ENCODE results near the gene NREP. TPM values are rescaled to one million over a fixed set of nuclear protein-coding genes. Genes with fewer than 3 reads are reported as not detected.
A peak's percentile ranks its signal among the peaks of the same experiment; 100 is the strongest.

NREP gene
- total RNA-seq, 3 donors from 2014 or later: 16.8 to 24.0 (median 18.1) TPM

GRCh38 chr5:111783537-111783936, 26.5 kb upstream of the NREP start:
- ATAC-seq: no peak
- no peak for TF ChIP-seq CTCF (IDR thresholded peaks at IDR 0.05)
- H3K4me3 ChIP-seq: no peak overlapping the region

GRCh38 chr5:111782216-111782615, 25.2 kb upstream of the NREP start:
- Histone ChIP-seq H3K36me3 (ENCODE audit: low read depth) (no peaks in the 10 kb centered on the region), H3K4me3 (no peak overlapping the region), H3K9me3 (no peaks in the 10 kb centered on the region), H3K4me1 (ENCODE audit: low read depth) (no peaks in the 10 kb centered on the region)
- ATAC-seq: no peak
- TF ChIP-seq CTCF (IDR thresholded peaks at IDR 0.05): no peak
- DNase-seq: no peak
- intact Hi-C loops (cut with DNase I, micrococcal nuclease): no loop called here

More at GRCh38 chr5:111783537-111783936, 26.5 kb upstream of the NREP start:
- intact Hi-C loops (cut with DNase I, micrococcal nuclease): no loop called here
- H3K9me3 ChIP-seq: no peaks in the 10 kb centered on the region
- no peaks in the 10 kb centered on the region for H3K36me3 ChIP-seq (ENCODE audit: low read depth)
- no peak for DNase-seq
- no peaks in the 10 kb centered on the region for H3K4me1 ChIP-seq (ENCODE audit: low read depth)

DNA sequence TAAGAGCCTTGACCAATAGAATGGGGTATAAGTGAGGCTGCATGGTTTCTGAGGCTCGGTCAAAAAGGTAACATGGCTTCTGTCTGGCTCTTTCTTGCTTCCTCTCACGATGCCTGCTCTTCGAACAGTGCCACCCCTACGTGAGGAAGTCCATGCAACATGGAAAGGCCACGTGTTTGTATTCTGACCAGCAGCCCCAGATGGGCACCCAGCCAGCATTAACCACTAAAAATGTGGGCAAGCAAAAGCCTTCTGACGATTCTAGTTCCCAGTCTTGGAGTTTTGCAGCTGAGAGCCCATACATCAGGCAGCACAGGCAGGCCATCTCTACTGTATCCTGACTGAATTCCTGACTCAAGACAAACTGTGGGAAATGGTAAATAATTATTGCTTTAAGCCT, 24.2 kb upstream of the NREP start:
- no peak for ATAC-seq
- Histone ChIP-seq H3K4me3 (no peak overlapping the region), H3K9me3 (no peaks in the 10 kb centered on the region), H3K36me3 (ENCODE audit: low read depth) (no peaks in the 10 kb centered on the region), H3K4me1 (ENCODE audit: low read depth) (no peaks in the 10 kb centered on the region)
- TF ChIP-seq CTCF (IDR thresholded peaks at IDR 0.05): no peak
- DNase-seq: peak in 1 of 3 donors; percentile 23
- intact Hi-C loops (cut with DNase I, micrococcal nuclease): no loop called here

- intact Hi-C loops (cut with DNase I, micrococcal nuclease): no loop called here
- Histone ChIP-seq H3K9me3 (no peaks in the 10 kb centered on the region), H3K4me1 (ENCODE audit: low read depth) (no peaks in the 10 kb centered on the region), H3K4me3 (no peak overlapping the region), H3K36me3 (ENCODE audit: low read depth) (no peaks in the 10 kb centered on the region)
- DNase-seq: no peak
- no peak for ATAC-seq
- no peak for TF ChIP-seq CTCF (IDR thresholded peaks at IDR 0.05)
These were observed 22.9 kb upstream of the NREP start for GRCh38 chr5:111779922-111780292.

DNA sequence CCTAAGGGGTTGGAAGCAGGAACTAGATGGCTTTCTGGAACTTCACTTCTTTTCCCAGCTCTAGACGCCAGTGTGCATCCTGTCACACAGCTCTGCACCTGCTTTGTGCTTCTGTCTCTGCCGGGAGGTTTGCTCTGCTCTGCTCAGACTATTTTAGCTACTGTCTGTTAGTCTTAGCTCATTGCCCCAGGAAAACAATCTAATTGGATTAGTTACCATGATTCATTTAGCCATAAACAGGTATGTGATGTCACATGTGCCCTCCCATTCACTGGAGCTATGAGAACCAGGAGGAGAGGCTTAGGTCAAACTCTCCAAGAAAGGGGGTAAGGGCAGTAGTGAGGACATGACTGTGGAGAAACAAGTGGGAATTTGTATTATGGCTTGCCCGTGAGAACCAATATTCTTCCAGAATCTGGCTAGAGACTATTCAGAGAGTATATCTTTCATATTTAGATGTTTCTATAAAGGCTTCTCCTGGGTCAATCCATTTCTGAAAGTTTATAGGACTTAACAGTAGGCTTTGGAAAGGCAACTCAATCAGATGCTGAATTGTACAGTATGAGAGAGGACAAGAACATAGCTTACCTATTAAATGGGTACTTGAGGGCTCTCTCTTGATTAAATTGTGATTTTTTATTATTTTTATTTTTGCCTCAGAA, 22.4 kb upstream of the NREP start:
- no peaks in the 10 kb centered on the region for H3K9me3 ChIP-seq
- no peak for TF ChIP-seq CTCF (IDR thresholded peaks at IDR 0.05)
- H3K4me1 ChIP-seq (ENCODE audit: low read depth): no peaks in the 10 kb centered on the region
- no peaks in the 10 kb centered on the region for H3K36me3 ChIP-seq (ENCODE audit: low read depth)
- no peak for ATAC-seq
- no peak overlapping the region for H3K4me3 ChIP-seq
- DNase-seq: no peak
- intact Hi-C loops (cut with DNase I, micrococcal nuclease): no loop called here

Data from mucosa of descending colon (tissue), 3 donors.